HG02943 (cell line): ENCODE data around the gene PARD3.
"Not testable (repeated sequence)": the region's sequence is repeated elsewhere in the genome, so short reads cannot be mapped to it uniquely, and the experiment has no call there.

Experiments used
- ATAC-seq: cut with Tn5 transposase; IDR thresholded peaks from one replicate; pipeline ENCODE4 v1.9.1; 2021; ENCODE audit warnings: mild to moderate bottlenecking, low read depth, moderate library complexity; ENCODE audit not compliant: unreplicated experiment

Gene PARD3

DNA sequence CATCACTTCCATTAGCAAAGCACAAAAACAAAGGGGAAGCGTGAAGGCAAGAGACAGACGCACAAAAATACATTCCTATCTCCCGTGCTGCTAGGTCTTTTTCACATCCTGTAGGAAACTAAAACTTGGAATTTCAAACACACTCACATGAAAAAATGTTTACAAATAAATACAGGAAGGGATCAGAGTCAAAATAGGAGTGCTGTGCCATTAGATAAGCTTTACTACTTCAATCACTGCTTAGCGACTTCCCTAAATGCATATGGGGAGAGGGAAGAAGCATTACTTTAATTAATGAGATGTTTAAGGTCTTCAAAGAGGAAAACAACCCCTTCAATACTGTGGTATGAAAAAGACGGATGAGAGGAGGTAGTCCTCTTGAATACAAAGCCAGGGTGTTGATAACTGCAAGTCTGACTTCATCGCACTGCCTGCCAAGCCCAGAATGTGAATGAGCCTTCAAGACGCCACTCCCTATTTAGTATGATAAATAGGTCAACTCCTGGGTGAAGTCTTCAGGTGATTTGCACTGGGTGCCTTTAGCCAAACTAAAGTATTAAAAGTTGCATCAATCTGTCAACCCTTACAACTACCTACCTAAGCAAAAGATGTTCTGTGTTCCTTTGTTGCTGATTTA lies 13.9 kb downstream of the PARD3 start:
- no peak for ATAC-seq

DNA sequence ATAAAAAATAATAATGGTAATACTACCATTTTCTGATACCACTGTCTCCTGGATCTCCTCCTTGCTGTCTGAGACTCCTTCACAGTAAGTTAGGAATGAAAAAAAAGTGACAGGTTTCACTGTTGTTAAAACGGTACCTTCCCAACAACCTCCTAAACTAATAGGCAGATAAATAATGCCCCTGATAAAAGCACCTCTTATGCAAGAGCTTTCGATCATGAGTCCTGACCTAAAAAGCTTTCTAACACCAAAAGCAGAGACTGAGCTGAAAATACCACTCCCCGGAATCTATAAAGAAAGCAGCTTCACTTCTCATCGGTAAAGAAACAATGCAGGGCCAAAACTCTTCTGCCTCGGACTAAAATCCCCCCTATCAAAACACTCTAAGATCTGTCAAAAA lies 14.5 kb downstream of the PARD3 start:
- ATAC-seq, result no peak

DNA sequence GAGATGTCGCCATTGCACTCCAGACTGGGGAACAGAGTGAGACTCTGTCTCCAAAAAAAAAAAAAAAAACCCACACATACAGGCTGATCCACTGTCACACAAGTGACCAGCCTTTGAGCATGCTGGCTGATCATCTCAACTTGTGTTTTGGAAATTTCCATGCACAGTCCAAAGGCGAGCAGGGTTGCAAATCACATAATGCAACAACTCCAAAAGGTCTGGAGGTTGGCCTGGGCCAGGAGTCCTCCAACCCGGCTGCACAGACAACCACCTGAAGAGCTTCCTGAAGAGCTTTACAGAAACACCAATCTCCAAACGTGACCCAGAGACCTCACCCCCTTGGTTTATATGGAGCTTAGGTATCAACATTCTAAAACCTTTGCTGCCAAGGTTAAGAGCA lies 16.4 kb downstream of the PARD3 start:
- ATAC-seq, result no peak

DNA sequence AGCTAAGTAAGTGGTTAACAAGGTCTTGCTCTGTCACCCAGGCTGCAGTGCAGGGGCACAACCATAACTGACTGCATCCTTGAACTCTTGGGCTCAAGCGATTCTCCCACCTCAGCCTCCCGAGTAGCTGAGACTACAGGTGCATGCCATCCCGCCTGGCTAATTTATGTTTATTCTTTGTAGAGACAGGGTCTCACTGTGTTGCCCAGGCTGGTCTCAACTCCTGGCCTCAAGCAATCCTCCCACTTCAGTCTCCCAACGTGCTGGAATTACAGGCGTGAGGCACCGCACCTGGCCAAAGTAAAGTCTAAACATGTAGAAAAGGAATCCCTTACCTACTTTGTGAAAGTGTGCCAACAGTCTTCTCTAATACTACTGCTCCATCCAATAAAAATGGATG lies 17.9 kb downstream of the PARD3 start:
- no peak for ATAC-seq

DNA sequence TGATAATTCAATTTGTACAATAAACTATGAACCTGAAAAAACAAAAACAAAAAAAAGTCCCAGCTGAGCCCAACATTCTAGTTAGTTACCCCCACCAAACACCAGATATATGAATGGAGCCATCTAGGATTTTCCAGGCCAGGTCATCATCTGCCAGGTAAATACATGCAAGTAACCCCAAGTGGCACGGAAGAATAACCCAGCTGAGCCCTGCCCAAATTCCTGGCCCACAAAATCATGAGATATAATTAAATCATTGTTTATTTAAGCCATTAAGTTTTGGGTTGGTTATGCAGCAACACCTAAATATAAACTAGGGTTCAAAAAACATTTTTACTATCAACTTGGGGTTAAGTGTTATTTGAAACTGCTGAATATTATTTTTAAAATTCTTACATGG lies 19.0 kb downstream of the PARD3 start:
- no peak for ATAC-seq

DNA sequence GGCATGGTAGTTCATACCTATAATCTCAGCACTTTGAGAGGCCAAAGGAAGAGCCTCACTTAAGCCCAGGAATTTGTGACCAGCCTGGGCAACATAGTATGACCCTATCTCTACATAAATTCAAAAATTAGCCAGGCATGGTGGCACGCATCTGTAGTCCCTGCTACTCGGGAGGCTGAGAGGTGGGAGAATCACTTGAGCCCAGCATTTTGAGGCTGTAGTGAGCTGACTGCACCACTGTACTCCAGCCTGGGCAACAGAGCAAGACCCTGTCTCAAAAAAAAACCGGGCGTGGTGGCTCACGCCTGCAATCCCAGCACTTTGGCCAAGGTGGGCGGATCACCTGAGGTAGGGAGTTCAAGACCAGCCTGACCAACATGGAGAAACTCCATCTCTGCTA lies 19.8 kb downstream of the PARD3 start:
- no peak for ATAC-seq

DNA sequence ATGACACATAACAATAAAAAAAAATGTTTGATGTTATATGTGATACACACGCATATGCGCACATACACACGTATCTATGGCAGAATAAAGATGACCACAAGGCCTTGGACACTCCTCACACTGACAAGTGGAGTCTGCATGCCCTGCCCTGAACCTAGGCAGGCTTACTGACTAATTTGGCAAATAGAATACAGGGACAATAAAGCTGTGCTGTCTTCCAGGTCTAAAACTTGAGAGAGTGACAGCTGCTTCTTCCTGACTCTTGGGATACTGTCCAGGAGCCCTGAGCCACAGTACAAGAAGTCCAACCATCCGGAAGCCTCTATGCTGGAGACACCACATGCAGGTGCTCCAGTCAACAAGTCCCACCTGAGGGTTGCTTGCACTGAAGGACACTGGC lies 20.3 kb downstream of the PARD3 start:
- no peak for ATAC-seq

DNA sequence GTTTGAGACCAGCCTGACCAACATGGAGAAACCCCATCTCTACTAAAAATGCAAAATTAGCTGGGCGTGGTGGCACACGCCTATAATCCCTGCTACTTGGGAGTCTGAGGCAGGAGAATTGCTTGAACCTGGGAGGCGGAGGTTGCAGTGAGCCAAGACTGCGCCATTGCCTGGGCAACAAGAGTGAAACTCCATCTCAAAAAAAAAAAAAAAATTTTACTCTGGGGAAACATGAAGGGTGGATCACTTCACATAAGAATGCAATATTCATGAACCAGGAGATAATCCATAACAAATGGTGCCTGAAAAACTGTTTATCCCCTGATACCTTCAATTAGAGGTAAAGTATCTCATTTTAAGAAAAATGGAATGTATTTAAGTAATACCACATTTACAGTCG lies 21.5 kb downstream of the PARD3 start:
- not testable (repeated sequence) for ATAC-seq

DNA sequence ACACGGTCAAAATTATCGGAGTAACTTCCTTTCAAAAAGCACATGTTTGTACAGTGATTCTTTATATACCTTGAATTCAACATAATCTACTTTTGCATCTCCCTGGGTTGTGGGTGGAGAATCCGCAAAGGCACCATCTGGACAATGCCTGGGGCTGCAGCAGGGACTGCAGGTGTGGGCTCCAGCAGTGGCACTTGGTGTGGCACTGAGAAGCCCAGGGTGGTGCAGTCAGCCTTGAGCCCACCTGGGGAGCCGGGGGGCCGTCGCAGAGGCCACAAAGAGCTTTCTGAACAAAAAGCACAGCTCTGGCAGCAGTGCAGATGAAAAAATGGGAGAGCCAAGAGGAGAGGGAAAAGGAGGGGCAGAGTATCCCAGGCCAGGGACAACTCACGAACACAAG lies 22.2 kb downstream of the PARD3 start:
- no peak for ATAC-seq

DNA sequence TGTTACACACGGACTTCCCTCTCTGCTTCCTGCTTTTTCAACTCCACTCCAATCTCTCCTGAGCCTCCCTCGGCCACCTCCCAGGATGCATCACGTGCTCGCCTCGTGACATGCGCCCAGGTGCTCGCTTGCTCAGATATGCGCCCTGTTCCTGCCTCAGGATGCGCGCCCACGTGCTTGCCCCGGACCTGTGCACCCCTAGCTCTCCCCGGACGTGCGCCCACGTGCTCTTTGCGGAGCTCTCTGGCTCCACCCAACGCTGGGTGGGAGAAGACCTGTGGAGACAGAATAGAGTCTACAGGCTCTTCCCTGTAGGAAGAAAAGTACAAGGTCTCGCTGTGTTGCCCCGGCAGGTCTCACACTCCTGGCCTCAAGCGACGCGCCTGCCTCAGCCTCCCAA lies 23.1 kb downstream of the PARD3 start:
- peak; percentile 56 for ATAC-seq

DNA sequence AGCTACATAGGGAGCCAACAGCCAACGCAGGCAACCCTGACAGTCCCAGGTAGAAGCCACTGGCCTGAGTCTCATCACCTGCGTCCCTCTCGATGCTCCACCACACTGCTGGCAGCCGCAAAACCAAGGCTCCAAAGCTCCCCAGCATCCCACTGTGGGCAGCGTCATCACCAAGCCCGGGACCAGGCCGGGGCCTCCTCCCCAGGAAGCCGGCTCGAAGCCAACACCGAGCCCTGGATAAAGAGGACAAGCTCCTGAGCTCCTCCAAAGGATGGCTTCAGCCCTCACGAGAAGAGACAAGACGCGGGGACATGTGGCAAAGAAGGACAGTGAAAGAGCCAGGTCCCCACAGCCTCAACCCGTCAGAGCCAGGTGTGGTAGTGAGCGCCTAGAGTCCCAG lies 23.9 kb downstream of the PARD3 start:
- ATAC-seq, result no peak

DNA sequence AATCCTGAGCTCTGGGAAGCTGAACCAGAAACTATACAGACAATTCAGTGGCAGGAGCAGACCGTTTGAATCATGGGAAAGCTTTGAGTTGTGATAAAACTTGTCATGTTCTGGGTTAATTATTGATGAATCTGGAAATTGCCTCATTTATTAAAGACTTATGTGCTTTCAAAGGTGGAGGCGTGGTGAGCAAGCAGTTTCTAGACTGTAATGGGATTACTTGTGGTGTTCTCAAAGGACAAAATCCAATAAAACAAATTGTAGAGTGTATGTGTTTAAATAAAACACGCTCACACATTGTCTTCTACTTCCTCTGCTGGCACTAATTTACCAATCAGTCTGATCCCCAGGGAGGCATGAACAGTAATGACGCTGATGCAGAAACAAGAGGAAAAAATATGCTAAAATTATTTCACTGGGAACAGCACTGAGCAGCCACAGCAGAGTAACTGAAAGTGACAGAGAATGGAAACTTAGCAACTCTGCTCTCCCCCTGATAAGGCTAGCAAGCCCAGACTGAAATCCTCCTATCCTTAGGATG lies 25.1 kb downstream of the PARD3 start:
- no peak for ATAC-seq

DNA sequence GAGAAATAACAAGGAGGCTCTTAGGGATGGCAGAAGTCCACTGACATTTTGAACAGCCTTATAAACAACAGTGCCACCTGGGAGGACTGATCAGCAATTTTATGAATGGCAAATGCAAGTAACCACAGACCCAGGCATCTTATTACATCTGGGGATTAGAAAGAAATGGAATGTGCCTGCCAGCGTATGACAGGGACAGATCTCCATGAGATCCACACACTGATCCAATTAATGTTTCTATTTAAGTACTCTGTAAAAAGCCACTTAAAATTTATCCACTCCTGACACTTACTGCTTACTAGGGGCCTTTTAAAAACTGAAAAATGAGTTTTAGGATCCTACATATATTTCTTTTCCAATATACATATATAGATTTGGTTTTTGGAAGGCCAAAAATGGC lies 28.6 kb downstream of the PARD3 start:
- ATAC-seq, result no peak

DNA sequence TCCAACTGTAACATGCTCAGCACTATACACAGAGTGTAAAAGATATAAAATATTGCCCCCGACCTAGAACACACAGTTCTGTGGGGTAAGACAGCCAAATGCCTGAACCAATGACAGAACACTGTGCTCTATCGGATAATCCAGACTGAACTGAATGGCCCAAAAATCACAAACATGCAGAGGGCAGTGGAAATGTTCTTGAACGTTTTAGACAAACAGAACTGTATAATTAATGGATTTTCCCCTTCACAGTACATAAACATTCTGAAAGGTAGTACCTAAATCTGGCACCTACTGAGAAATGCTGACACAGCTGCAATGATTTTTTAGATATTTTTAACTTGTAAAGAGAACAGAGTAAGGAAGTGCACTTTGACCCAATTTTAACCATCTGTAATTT lies 33.4 kb downstream of the PARD3 start:
- ATAC-seq, result no peak

DNA sequence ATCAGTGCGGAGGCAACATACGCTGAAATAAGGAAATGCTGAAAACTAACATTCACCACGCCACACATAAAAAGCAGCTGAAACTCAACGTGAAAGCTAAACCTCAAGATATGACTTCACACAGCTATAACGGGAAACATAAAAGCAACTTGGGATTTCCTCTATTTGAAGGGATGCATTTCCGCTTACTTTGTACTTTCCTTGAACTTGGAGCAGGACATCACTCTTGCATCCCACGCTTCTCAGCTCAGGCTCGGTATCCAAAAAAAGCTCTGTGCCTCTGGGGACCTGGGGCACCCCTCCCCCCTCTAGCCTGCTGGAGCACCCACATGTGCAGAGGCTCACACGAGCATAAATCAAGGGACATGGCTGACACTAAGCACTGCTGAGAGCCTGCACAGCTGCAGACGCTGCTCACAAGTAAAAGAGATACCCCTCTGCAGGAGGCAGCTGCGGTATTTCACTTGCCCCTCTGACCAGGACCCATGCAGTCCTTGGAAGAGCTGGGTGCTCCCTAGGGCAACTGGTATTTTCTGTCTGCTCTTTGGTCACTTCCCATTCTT lies 34.2 kb downstream of the PARD3 start:
- peak; percentile 82 for ATAC-seq

DNA sequence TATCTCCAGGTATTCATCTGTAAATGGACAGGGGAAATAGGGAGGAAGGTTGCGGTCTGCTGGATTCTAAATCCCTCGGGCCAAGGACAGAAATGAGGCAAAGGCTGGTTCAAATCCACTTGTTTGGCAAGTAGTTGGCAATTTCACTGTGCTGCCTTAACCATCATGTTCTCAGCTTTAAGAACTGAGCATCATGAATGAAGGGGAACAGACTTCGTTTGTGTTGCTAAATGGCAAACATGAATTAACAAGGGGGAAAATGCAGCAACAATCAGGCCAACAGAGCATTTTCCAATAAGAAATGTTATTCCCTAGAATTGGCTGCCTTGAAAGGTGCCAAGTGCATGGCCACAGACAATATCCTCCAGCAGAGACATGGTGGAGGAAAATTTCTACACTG lies 36.9 kb downstream of the PARD3 start:
- no peak for ATAC-seq

DNA sequence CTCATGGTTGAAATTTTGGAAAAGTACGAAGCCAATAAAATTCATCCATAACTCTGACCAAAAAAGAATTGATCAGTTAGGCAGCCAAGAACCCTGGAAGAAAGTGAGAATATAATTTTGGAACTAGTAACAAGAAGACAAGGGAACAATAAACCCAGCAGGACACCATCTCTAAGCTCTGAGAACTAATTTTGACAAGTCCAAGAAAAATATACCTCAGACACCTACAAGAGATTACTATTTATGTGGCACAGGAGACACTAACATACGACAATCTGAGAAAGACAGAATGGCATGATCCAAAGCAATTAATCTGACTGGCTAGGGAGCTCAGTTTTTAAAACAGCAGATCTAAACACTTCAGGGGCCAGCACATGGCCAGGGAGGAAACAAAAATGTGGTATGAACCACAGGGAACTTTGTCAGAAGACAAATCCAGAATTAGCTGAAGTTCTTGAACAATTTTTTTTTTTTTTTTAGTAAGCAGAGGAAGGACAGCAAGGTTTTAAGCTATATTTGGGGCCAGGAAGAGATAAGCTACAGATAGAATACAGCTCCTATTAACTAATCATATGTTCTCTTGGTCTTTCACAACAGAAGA lies 38.9 kb downstream of the PARD3 start:
- ATAC-seq, result no peak

DNA sequence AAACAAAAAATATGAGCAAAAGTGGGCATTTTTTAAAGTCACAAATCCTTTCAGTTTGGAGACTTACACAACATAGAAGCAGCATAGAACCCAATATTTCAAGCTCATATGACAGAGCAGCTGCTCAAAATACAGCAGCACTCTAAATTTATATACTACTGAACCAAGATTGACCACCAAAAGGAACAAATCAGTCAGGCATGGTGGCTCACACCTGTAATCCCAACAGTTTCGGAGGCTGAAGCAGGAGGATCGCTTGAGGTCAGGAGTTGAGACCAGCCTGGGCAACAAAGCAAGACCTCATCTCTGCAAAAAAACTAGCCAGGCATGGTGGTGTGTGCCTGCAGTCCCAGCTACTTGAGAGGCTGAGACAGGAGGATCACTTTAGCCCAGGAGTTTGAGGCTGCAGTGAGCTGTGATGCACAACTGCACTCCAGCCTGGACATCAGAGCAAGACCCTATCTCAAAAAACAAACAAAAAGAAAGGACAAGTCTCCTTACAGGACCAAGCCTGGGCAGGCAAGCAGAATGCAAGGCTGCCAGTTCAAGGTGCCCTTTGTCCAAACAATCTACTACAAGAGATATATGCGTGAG lies 40.0 kb downstream of the PARD3 start:
- ATAC-seq, result no peak

DNA sequence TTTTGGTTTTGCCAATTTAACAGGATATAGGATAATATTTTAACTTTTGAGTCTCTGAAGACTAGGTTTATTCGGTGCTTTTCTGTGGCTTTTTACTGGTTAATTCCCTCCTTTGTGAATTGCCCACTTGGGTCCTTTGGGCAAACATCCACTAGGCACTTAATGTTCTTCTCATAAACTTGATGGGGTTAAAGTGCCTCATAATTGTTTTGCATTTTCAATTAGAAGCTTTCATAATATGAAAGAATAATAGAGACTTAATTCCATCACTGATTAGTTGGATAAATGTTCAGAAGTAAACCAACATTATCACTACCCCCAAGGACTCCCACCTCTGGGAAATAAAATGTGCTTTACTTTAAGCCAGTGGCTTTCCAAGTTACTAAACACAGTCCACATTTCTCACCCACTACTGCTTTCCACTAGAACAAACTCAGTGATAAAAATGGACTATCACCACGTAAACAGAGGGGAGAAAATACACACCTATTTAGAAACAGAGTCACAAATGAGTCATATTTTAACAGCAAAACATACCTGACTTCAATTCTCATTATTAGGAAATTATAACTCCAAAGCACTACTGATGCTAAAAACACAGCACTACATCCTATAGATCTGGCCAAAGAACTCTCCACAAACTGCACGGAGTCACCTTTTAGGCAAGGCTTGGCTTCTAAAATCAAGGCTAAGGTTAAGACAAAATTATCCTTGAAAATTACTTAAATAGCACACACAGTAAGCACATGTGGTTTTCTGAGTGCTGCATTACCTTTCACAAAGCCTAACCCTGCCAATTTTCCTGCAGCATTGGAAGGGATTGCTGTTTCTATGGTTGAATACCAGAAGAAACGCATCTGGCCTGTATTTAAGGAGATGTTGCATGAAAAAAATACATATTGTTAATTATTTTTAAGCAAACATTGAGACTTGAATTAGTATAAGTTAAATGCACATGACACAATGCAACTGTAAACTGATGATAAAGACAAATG lies 41.2 kb downstream of the PARD3 start:
- ATAC-seq, result no peak

DNA sequence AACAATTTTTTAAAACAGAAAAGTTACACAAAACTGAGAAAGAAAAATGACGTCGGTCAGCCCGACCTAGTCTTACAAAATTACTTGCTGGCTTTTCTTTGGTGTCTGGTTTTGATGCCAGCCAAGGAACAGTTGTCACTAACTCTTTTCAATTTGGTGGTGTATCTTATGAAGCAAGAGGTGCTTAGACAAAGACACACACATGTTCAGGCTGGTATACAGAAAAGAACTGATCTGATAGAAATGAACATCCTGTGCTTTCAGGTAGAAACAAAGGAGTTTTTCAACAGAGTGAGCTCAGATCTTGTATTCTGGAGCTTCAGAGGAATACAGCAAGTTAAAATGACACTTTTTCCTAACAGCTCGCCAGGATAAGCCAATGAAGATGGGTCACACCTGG lies 43.6 kb downstream of the PARD3 start:
- no peak for ATAC-seq

DNA sequence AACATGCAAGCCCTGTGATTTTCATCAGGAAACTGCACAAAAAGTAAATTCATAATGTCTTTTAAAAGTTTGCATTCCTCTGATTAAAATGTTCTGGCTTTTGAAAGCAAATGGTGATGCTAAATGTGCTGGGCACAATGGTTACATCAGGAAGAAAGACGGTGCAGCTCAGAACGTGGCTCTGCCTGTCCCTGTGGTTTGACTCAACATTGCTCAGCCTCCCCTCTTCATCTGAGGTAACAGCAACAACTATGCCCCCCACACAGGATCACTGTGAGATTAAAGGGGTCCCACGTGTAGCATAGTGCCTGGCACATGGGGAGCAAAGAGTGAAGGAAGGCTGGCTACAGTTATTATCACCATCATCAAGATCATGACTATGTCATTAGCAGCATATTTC lies 44.0 kb downstream of the PARD3 start:
- no peak for ATAC-seq
